Caki2 (cell line): Measurements from ENCODE around the gene UNC13C. TPM values are rescaled to one million over a fixed set of nuclear protein-coding genes. Genes with fewer than 3 reads are reported as not detected.
"Not testable (repeated sequence)": the region's sequence is repeated elsewhere in the genome, so short reads cannot be mapped to it uniquely, and the experiment has no call there.

Experiments
- DNase-seq: peaks from one replicate; pipeline ENCODE4 v3.0.0-alpha.2; 2015; ENCODE audit warnings: low read depth
- in situ Hi-C: cut with HindIII; loops from 2 replicates; pipeline ENCODE4 v1.10.0; 2016; ENCODE audit warnings: low sequenced_read_pairs, low pct_unique_long_range_greater_than_20kb, mixed read lengths
- total RNA-seq: library from RNA; depleted of rRNA; stranded (reverse); fragments of >200 nt; shearing (Covaris generic); gene quantifications from 2 replicates; pipeline ENCODE4 v1.2.3, GENCODE V29; 2014; ENCODE audit warnings: low replicate concordance; rRNA removed

Gene UNC13C
- 0.03 TPM in 2 replicates for total RNA-seq

DNA sequence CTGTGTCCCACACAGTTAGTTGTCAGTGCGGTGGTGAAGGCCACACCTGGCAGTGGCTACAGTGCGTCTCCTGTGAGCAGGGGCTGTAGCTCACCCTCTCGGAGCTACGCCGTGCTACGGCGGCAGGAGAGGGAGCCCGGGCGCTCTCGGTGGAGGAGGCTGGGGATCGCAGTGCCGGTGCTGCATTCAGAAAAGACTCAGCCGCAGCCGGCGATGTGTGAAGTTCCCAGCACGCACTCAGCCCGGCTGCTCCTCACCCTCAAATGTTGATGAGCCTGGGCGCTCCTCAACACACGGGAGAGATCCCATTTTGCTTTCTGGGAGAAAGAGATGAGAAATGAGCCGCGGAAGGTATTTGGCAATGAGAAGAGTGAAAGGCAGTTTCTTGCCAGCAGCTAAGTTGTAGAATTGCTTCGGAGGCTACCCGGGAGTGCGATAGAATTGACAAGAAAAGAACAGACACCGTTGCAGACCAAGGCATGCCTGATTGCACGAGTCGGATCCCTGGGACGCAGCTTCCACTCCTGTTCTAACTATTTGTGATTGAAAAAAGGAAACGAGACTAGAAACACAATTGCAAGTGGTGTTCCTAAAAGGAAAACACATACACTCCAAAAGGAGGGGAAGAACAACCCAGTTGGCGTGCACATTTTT lies at the start of gene UNC13C:
TSS of gene UNC13C (plus strand) at position 189 of the 654 bp plus-strand sequence. CDS start 34,463 bp downstream, outside the sequence.
- in situ Hi-C loops, result loop anchor here (25.0 kb wide), 1 partner anchor 141 kb away; no protein-coding TSS in a partner anchor
- peak; percentile 30 for DNase-seq

DNA sequence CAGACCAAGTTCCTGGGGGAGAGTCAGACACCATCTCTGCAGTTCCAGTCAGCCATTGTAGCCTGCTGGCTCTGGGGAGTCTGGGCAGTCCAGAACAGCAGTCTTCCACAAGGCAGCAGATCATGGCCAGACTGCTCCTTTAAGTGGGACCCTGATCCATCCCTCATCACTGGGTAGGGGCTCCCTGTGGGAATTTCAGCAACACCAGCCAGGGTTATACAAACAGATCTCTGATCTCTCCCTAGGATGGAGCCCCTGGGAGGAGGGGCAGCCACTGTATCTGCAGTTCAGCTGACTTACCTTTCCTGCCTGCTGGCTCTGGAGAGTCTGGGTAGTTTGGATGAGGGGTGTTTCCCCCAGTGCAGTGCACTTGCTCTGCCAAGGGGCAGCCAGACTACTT lies 42.1 kb upstream of the UNC13C start:
- DNase-seq, result no peak
- in situ Hi-C loops, result no loop called here

DNA sequence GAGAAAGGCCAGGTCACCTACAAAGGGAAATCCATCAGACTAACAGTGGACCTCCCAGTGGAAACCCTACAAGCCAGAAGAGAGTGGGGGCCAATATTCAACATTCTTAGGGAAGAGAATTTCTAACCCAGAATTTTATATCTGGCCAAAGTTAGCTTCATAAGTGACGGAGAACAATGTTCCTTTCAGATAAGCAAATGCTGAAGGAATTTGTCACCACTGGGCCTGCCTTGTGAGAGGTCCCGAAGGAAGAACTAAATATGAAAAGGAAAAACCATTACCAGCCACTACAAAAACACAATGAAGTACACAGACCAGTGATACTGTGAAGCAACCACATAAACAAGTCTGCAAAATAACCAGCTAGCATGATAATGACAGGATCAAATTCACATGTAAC lies 40.6 kb upstream of the UNC13C start:
- DNase-seq, in situ Hi-C loops: not testable (repeated sequence)

DNA sequence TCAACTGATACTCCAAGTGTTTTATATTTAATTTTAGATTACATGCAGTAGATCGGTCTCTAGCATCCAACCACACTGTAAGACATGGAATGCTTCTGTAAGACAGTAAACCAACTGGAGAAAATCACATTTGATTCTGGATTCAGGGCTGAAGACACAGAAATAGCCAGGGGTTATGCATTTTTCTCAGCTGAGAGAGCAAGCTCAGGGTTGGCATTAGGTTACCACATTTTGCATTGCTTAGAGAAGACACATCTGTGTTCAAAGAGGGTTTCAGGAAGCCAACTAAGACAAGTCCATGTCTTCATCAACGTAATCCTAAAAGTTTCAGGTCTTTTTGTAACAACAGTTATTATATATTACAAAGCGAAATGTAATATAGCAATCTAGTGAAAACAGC lies 27.7 kb upstream of the UNC13C start:
- DNase-seq, result no peak
- in situ Hi-C loops, result no loop called here

DNA sequence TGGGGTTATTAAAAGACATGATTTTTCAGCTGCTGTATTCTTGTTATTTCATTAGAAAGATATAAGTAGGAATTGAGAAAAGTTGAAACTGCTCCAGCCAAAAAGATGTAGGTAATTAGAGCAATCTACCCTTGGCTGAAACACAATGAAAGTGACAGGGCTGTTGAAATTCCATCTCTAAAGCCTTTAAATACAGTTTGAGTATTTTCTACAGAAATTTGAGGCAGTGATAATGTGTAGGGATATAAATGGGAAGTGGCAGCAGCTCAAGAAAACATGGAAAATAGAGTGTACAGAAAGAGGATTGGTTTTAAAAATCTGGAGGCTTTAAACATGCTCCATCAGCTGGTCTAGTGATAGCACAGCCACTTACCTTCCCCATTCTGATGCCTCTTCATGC lies 22.8 kb upstream of the UNC13C start:
- DNase-seq, result no peak
- in situ Hi-C loops, result no loop called here

DNA sequence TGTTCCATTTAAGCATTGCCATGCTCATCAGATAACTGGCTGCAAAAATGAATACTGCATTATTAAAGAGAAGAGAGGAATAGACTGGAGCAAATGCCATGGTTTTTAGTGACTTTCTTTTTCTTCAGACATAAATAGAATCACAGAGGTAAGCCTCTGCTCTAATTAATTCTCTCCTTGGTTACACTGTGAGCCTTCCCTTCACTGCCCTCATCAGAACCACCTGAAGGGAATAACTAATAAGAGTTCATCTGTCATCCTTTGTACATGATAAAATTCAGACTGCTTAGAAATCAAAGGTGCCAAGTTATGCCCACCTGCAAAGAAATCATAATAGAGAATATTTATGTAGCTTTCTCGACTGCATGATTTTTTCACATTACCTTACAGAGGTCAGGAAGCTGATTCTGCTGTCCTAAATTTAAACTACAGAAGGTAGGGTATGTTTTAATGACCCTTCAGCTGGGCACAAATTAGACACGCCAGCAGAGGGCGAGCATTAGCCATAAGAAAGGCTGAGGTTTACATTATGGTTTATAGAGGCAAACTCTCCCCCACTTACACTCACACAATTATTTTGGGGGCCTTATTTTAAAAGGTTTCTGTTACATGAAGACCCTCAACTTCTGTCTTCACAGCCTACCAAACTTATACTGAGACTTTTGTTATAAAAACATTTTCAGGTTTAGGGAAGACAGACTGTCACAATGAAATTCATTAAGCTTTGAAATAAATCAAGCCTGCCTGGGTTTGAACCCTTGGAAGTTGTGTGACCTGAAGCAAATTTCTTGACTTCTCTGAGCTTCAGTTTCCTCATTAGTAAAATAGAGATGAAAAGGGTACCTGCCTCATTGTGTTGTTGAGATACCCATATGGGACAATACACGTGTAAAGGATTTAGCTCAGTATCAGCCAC lies 15.3 kb upstream of the UNC13C start:
- in situ Hi-C loops, result no loop called here
- peak; percentile 14 for DNase-seq

DNA sequence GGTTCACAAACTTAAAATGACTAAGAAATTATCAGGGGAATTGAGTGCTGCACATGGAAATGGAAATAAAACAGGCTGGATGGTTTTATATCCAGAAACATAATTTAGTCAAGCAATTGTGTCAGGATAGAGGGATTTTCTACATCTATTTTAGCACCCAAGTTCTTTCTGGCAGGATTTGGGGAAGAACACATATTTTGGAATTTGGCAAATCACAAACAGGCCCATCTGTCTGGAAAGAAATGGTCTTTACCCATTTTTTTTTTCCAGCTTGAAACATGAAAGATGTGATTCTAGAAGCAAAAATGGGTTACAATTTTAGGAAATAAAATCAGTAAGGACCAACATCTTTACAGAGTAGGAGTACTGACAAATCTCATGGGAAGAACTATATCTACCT lies 14.4 kb upstream of the UNC13C start:
- in situ Hi-C loops, result no loop called here
- DNase-seq, result no peak

DNA sequence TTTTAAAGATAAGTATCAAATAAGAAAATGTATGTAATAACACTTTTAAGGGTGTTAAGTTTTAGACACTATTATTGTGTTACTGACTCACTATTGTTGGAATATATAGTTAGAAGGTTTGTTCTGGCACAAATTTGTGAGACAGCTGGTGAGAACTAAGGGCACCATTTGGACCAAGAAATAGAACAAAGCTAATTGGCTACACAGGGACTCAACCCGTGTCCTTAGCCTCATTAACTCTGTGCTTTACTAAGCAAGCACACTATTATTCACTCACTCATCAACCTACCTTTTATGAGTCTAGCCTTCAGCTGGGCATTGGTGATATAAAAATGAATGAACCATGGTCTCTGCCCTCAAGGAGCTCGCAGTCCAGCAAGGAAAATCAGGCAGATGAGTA lies 4.1 kb upstream of the UNC13C start:
- in situ Hi-C loops, result no loop called here
- DNase-seq, result no peak

DNA sequence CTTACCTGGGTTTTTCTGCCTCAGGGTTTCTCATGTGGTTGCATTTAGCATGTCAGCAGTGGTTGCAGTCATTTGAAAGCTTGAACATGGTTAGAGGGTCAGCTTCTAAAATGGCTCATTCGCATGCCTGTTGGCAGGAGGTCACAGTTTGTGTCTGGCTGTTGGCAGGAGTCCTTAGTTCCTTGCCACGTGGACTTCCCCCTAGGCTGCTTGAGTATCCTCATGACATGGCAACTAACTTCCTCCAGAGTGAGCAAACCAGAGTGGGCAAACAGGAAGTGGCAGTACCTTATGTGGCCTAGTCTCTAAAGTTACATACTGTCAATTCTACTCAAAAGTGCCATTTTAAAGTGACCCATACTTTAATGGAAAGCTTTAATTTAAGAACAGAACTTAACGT lies 3.4 kb upstream of the UNC13C start:
- DNase-seq, result no peak
- in situ Hi-C loops, result loop anchor here (25.0 kb wide), 1 partner anchor 138 kb away; no protein-coding TSS in a partner anchor

DNA sequence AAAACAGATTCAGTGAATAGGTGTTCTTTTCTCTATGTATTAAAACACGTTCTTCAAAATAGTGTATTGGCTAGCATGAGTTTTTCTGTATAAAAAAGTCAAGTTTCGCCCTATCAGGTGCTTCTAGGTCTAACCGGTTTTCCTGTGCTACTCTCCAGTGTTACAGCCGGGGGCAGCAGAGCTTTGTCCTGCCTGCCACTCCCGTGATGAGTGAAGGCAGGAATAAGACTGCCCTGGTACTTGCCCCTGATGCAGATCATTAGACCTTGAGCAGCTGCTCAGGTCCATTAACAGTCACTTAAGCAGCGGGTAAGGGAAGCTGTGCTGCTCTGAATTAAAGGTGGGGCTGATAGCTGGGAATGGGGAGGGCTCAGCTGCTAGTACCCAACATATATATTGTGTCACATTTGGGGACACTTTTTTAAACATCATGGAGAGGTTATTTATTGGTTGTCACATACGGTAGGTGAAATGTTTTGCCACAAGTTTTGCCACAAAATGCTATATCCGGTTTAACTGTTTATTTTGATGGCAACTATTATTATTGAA lies 1.3 kb upstream of the UNC13C start:
- in situ Hi-C loops, result loop anchor here (25.0 kb wide), 1 partner anchor 140 kb away; no protein-coding TSS in a partner anchor
- DNase-seq, result peak; percentile 21

DNA sequence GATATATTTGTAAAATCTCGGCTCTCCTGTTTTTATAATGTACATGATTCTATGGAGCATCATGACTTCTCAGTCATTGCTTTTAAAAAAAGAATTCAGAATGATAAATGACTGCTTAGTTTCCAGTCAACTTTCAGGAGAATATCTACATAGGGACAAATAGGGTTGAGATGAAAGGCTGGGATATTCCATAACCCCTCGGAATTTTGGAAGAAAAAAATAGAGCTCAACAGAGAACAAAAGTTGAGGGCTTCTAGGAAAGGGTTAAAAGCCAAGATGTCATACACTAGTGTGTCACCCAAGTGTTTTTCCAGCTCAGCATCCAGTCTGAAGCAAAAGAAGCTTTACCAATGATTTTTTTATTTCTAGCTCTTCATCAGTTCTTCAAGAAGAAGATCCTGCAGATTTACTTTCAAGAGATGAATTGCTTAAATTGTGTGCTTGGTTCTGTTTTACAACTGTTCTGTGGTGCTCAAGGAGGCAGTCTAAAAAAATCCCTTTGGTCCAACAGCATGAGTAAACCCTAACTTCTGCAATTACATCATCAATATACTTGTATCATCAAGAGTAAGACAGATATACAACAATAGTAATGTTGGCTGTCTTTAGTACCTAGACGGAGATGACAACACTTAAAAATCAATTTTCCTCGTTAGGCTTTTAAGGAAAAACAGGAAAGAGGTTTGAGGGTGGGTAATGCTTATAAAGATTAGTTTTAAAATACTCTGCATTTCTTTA lies 979 bp downstream of the UNC13C start:
- no peak for DNase-seq
- in situ Hi-C loops, result loop anchor here (25.0 kb wide), 1 partner anchor 142 kb away; no protein-coding TSS in a partner anchor

DNA sequence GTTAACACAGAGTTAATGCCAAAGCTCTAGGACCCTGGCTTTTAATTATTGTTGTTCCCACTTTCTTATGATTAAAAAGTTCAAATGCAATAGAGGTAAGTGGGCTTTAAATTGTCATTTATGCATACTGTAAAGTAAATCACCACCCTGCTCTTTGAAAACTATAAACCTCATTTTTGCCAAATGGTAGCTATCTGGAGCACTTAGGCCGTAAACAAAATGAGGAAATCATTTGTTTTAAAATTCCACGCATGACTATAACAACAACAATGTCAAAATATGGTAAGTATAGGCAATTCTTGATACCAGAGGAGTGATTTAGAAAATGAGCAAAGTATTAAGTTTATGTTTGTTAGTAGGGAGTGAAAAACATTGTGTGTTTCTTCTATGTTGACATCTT lies 1.8 kb downstream of the UNC13C start:
- DNase-seq, result no peak
- in situ Hi-C loops, result loop anchor here (25.0 kb wide), 1 partner anchor 143 kb away; no protein-coding TSS in a partner anchor

DNA sequence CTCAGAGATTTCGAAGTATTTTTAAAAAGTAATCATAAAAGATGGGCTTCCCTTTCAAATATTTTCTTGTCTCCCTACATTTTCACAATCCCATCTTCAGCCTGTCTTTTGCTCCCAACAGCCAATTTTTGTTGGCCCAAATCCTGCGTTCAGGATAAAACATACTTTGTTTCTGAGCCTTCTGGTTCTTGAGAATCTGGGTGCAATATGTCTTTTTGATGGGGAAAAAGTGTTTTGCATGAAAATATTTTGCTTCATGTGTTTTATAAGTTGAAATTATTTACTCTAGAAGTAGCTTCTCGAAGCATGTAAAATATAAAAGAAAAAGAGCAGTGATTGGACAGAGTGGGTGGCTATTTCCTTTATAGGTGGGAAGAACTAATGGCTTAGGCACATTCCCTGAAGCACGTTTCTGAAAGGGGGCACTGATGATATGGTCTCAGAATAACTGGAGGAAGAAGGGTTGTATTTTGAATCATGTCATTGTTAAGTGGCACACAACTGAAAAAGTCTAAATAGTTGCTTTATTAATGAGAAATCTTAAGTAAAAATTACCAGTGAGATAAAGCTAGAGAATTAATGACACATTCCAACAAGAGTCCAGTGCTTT lies 3.9 kb downstream of the UNC13C start:
- in situ Hi-C loops, result loop anchor here (25.0 kb wide), 1 partner anchor 145 kb away; no protein-coding TSS in a partner anchor
- DNase-seq, result no peak

DNA sequence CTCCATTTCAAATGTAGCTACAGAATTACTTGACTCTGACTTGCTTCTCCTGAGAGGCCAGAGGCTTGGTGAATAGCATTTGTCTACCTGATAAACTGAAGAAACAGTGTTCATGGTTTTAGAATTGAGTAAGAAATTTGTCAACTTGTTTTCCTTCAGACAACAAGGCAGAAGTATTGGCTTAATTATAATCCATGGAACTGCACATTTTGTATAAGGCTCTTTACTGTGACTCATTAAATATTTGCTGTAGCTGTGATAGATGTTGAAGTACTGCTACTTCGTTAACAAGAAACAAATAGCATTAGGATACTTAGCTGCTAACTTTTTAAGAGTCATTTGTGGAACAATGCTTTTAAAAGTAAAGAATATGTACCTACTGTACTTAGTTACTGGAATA lies 4.6 kb downstream of the UNC13C start:
- no peak for DNase-seq
- in situ Hi-C loops, result loop anchor here (25.0 kb wide), 1 partner anchor 146 kb away; no protein-coding TSS in a partner anchor

DNA sequence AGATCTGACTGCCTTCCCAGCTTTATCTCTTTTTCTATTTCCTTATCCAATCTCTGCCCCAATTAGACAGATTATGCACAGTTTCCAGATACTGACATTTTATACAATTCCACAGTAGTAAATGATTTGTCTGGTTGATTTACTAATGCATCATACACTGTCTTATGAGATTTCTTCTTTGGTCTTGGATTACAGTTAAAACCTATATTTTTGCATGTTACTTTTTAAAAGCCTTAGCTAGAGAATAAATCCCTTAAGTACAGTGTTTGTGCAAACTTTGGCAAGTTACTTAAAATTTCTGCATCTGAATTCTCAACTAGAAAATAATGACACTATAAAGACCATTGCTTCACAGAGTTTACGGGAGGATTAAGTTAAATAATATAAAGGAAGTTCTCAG lies 6.0 kb downstream of the UNC13C start:
- DNase-seq, result no peak
- in situ Hi-C loops, result loop anchor here (25.0 kb wide), 1 partner anchor 147 kb away; no protein-coding TSS in a partner anchor

DNA sequence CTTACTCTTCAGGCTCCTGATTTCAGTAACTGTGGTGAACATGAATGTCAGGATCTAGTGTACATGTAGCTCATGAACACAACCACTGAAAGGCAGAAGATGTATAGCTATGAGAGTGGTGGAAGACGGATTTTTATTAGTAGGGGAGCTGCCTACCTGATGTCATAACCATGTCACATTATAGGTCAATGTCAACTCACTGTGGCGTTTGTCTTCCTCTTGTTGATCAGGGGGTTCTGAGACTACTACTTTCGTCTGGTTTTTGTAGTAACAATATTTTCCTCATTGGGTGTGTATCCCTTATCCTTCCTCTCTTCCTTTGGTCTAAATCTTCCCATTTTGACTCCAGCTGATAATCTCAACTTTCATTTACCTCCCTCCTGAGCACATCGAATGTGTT lies 7.3 kb downstream of the UNC13C start:
- in situ Hi-C loops, result loop anchor here (25.0 kb wide), 1 partner anchor 148 kb away; no protein-coding TSS in a partner anchor
- no peak for DNase-seq

DNA sequence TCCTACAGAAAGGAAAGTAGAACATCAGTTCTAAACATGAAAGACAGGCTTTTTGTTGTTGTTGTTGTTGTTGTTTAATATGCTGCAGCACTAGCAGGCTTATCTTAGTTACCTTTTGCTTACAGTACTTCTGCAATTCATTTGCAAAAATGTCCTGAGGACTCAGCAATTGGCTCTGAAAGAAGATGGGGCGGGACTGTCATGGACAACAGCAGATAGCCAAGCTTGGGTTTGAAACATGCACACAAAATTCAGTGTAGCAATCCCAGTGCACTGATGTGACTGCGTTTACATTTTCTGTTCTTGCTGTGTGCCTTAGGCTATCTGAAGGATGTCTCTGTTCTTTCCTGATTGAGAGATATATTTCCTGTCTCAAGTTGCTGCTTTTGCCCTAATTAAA lies 9.2 kb downstream of the UNC13C start:
- DNase-seq, result no peak
- in situ Hi-C loops, result loop anchor here (25.0 kb wide), 1 partner anchor 150 kb away; no protein-coding TSS in a partner anchor

DNA sequence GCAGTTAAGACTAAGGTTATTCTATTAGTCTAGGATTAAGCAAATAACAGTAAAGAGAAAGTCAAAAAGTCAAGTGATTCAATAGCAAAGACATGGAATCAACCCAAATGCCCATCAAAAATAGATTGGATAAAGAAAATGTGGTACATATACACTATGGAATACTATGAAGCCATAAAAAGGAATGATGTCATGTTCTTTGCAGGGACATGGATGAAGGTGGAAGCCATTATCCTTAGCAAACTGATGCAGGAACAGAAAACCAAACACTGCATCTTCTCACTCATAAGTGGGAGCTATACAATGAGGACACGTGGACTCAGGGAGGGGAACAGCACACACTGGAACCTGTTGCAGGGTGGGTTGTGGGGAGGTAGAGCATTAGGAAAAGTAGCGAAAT lies 29.0 kb downstream of the UNC13C start:
- in situ Hi-C loops, result no loop called here
- no peak for DNase-seq
